ENCODE results near the gene SLC5A10.
"Not testable (repeated sequence)": the region's sequence is repeated elsewhere in the genome, so short reads cannot be mapped to it uniquely, and the experiment has no call there.

GRCh38 chr17:18956021-18956420, 4.1 kb downstream of the SLC5A10 start:
- TF ChIP-seq POLR2A, CTCF (IDR thresholded peaks at IDR 0.05): not testable (repeated sequence)
